ENCODE data around the gene TPMT. TPM values are rescaled to one million over a fixed set of nuclear protein-coding genes. Genes with fewer than 3 reads are reported as not detected.

Gene TPMT
- total RNA-seq, 1 donor from 2014 or later: 18.2 TPM

DNA sequence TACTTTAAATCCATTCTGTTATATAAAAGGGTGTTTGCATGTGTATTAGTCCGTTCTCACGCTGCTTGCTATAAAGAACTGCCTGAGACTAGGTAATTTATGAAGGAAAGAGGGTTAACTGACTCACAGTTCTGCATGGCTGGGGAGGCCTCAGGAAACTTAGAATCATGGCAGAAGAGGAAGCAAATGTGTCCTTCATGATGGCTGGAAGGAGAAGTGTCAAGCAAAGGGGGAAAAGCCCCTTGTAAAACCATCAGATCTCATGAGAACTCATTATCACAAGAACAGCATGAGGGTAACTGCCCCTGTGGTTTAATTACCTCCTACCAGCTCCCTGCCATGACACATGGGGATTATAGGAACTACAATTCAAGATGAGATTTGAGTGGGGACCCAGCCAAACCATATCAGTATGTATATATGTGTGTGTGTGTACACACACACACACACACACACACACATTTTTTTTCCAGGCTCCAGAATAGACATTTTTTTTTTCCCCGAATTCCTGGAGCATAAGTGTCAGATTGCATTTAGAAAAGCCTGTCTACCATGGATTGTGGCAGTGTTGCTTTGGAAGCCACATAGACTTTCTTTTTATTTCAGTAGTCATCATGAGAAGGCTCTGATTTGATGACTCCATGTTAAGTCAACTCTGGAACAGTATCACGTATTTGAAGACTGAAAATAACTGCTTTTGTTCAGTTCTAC lies 31.8 kb upstream of the TPMT start:
- FAIRE-seq: no peak
- TF ChIP-seq, protein P1, sequence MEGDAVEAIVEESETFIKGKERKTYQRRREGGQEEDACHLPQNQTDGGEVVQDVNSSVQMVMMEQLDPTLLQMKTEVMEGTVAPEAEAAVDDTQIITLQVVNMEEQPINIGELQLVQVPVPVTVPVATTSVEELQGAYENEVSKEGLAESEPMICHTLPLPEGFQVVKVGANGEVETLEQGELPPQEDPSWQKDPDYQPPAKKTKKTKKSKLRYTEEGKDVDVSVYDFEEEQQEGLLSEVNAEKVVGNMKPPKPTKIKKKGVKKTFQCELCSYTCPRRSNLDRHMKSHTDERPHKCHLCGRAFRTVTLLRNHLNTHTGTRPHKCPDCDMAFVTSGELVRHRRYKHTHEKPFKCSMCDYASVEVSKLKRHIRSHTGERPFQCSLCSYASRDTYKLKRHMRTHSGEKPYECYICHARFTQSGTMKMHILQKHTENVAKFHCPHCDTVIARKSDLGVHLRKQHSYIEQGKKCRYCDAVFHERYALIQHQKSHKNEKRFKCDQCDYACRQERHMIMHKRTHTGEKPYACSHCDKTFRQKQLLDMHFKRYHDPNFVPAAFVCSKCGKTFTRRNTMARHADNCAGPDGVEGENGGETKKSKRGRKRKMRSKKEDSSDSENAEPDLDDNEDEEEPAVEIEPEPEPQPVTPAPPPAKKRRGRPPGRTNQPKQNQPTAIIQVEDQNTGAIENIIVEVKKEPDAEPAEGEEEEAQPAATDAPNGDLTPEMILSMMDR (IDR thresholded peaks at IDR 0.05; ENCODE audit: insufficient read depth, low read length, severe bottlenecking): no peak
- H3K36me3 ChIP-seq (ENCODE audit: control insufficient read depth, insufficient read depth, low read length): peaks cover 1% of the 10 kb centered on the region
- H3K27me3 ChIP-seq (ENCODE audit: control insufficient read depth, insufficient read depth, low read length): no peaks in the 10 kb centered on the region
- no peak overlapping the region for H3K4me3 ChIP-seq (ENCODE audit: low read depth, low read length)
- DNase-seq (ENCODE audit: low read depth): no peak

DNA sequence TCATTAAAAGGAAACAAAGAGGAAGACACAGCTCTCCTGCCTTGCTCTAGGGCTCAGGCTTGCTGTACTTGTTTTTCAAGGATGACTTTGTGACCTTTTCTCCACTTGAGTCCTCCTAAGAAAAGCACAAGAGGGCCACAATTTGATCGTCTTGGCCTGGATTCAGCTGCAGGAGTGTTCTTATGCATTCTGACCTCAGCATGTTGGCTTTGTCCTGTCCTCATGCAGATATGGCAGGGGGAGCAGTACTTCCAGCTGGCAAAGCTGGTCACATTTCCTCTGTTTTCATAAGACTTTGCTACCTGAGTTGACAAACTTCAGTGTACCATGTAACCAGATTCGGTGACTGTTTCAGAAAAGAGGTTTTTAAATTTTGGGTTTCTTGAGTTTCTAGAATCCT lies 31.2 kb upstream of the TPMT start:
- no peak overlapping the region for H3K4me3 ChIP-seq (ENCODE audit: low read depth, low read length)
- DNase-seq (ENCODE audit: low read depth) (no peak), FAIRE-seq (no peak)
- no peaks in the 10 kb centered on the region for H3K27me3 ChIP-seq (ENCODE audit: control insufficient read depth, insufficient read depth, low read length)
- TF ChIP-seq, protein P1 (IDR thresholded peaks at IDR 0.05; ENCODE audit: insufficient read depth, low read length, severe bottlenecking): no peak
- H3K36me3 ChIP-seq (ENCODE audit: control insufficient read depth, insufficient read depth, low read length): peaks cover 1% of the 10 kb centered on the region

DNA sequence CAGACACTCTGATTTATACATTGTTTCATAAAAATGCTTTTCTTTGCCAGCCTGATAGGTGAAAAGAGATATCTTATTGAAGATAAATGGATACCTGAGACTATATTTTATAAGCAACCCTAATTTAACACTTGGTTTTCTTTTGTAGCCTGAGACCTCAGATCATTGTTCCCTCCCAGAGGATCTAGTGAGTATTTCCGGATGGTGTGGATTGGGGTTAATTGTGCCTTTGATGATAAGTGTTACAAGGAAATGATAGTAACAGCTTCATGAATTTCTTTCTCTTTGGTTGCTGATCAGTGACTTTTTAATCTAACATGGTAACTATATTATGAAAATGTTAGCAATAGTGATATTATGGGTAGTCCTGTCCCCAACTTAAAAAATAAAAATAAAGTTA lies 30.7 kb upstream of the TPMT start:
- no peaks in the 10 kb centered on the region for H3K27me3 ChIP-seq (ENCODE audit: control insufficient read depth, insufficient read depth, low read length)
- no peak overlapping the region for H3K4me3 ChIP-seq (ENCODE audit: low read depth, low read length)
- FAIRE-seq (no peak), DNase-seq (ENCODE audit: low read depth) (no peak)
- TF ChIP-seq, protein P1 (IDR thresholded peaks at IDR 0.05; ENCODE audit: insufficient read depth, low read length, severe bottlenecking): no peak
- H3K36me3 ChIP-seq (ENCODE audit: control insufficient read depth, insufficient read depth, low read length): peaks cover 1% of the 10 kb centered on the region

DNA sequence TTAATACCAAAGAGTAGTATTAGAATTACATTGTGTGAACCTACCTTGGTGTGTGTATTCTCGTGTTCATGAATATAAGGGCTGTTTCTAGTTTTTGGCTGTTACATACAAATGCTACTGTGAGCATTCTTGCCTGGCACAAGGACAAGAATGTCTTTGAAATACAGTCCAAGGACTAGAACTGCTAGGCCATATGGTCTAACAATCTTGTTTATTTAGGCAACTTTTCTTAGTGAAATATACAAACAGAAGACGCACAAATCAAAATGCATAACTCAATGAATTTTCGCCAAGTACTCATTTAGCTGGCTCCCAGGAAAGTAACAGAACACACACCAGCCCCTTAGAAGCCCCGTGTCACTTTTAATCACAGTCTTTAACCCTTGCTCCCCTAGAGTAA lies 28.9 kb upstream of the TPMT start:
- no peak overlapping the region for H3K4me3 ChIP-seq (ENCODE audit: low read depth, low read length)
- DNase-seq (ENCODE audit: low read depth) (no peak), FAIRE-seq (no peak)
- H3K36me3 ChIP-seq (ENCODE audit: control insufficient read depth, insufficient read depth, low read length): peaks cover 3% of the 10 kb centered on the region
- no peaks in the 10 kb centered on the region for H3K27me3 ChIP-seq (ENCODE audit: control insufficient read depth, insufficient read depth, low read length)
- TF ChIP-seq, protein P1 (IDR thresholded peaks at IDR 0.05; ENCODE audit: insufficient read depth, low read length, severe bottlenecking): no peak

- H3K27me3 ChIP-seq (ENCODE audit: control insufficient read depth, insufficient read depth, low read length): no peaks in the 10 kb centered on the region
- FAIRE-seq: no peak
- no peak for DNase-seq (ENCODE audit: low read depth)
- peaks cover 3% of the 10 kb centered on the region for H3K36me3 ChIP-seq (ENCODE audit: control insufficient read depth, insufficient read depth, low read length)
- H3K4me3 ChIP-seq (ENCODE audit: low read depth, low read length): no peak overlapping the region
- TF ChIP-seq, protein P1 (IDR thresholded peaks at IDR 0.05; ENCODE audit: insufficient read depth, low read length, severe bottlenecking): no peak
Measured at GRCh38 chr6:18182568-18182967, 27.7 kb upstream of the TPMT start.

Data from bronchial epithelial cell (primary cell).